OCI-LY3 (cell line): ENCODE data around the gene GPRASP1.

Source experiments
- CTCF ChIP-seq: fragments of 200-600, 300-600 bp; sonication (generic); IDR thresholded peaks from 2 replicates; pipeline ENCODE4 v1.5.1; 2014; ENCODE audit warnings: antibody characterized with exemption, low read length, low read depth
- EZH2phosphoT487 ChIP-seq: fragments of 200-600 bp; shearing (Covaris generic); IDR thresholded peaks from 2 replicates; pipeline ENCODE4 v1.6.1; 2018; ENCODE audit warnings: antibody characterized with exemption, mixed run types, low read depth

GRCh38 chrX:102650903-102651241, 411 bp upstream of the GPRASP1 start:
- TF ChIP-seq CTCF (no peak), EZH2phosphoT487 (no peak)
